Activated B cell treated with CpG ODN at 0.5 μM for 24 hours (primary cell): ENCODE measurements around the gene MPZL3. TPM values are rescaled to one million over a fixed set of nuclear protein-coding genes. Genes with fewer than 3 reads are reported as not detected.

Source experiments
- ATAC-seq: fragments of 200-7000 bp; cut with Tn5 transposase; one replicate; pipeline ENCODE4 v1.10.0; 2021; ENCODE audit warnings: low read depth, mild to moderate bottlenecking, moderate library complexity
- CTCF ChIA-PET: fragments of 350-600 bp; sonication (Branson Sonifier 250); formaldehyde crosslinking; loops from one replicate; lab custom pipeline; 2021; ENCODE audit warnings: antibody characterized with exemption; lab: Charles Lee
- POLR2A ChIA-PET: fragments of 350-600 bp; sonication (Branson Sonifier 250); formaldehyde crosslinking; loops from one replicate; lab custom pipeline; 2021; ENCODE audit warnings: antibody characterized with exemption; lab: Charles Lee
- DNase-seq: peaks from one replicate; pipeline ENCODE4 v3.0.0; 2022
- H3K27ac Mint-ChIP-seq: one replicate; pipeline ENCODE4 v1.8.0; 2020; ENCODE audit warnings: mixed read lengths
- H3K27me3 Mint-ChIP-seq: one replicate; pipeline ENCODE4 v1.8.0; 2021; ENCODE audit warnings: mixed read lengths
- H3K36me3 Mint-ChIP-seq: one replicate; pipeline ENCODE4 v1.8.0; 2021; ENCODE audit warnings: low read depth, mixed read lengths
- H3K4me1 Mint-ChIP-seq: one replicate; pipeline ENCODE4 v1.8.0; 2021; ENCODE audit warnings: mixed read lengths
- H3K4me3 Mint-ChIP-seq: one replicate; pipeline ENCODE4 v1.8.0; 2020; ENCODE audit warnings: mild to moderate bottlenecking, mixed read lengths
- H3K9me3 Mint-ChIP-seq: one replicate; pipeline ENCODE4 v1.8.0; 2020; ENCODE audit warnings: mixed read lengths
- CTCF ChIP-seq: fragments of 200-600 bp; IDR thresholded peaks from one replicate; pipeline ENCODE4 v1.8.0; 2022; ENCODE audit warnings: antibody characterized with exemption, mild to moderate bottlenecking
- intact Hi-C: fragments of 100-400 bp; cut with micrococcal nuclease; formaldehyde crosslinking; loops from one replicate; pipeline ENCODE4 v1.15.1; 2024
- total RNA-seq: library from RNA; stranded (reverse); gene quantifications from 2 replicates; pipeline ENCODE4 v1.2.3, GENCODE V29; 2022

Gene MPZL3
- total RNA-seq, 1 donor from 2014 or later = 2.9 TPM

- ChIA-PET CTCF (no interaction called here), POLR2A (no interaction called here)
- ATAC-seq (no peak), DNase-seq (no peak)
- intact Hi-C loops = no loop called here
- no peak overlapping the region for H3K4me3 Mint-ChIP-seq
- H3K27me3 Mint-ChIP-seq = peaks cover 15% of the 10 kb centered on the region
- no peaks in the 10 kb centered on the region for H3K9me3 Mint-ChIP-seq
- TF ChIP-seq CTCF = no peak
- H3K4me1 Mint-ChIP-seq = no peaks in the 10 kb centered on the region
- no peaks in the 10 kb centered on the region for H3K36me3 Mint-ChIP-seq
- no peak overlapping the region for H3K27ac Mint-ChIP-seq
Observed at GRCh38 chr11:118294053-118294452, 41.9 kb upstream of the MPZL3 start.

- intact Hi-C loops = loop anchor here (1.0 kb wide), 3 partner anchors 93 to 197 kb away; no protein-coding TSS in a partner anchor
- DNase-seq = no peak
- Mint-ChIP-seq H3K4me3 (no peak overlapping the region), H3K27ac (no peak overlapping the region), H3K9me3 (no peaks in the 10 kb centered on the region), H3K4me1 (no peaks in the 10 kb centered on the region), H3K27me3 (peaks cover 15% of the 10 kb centered on the region), H3K36me3 (no peaks in the 10 kb centered on the region)
- ChIA-PET CTCF (interaction anchor here (0.5 to 4.1 kb wide), 5 partner anchors 10 to 96 kb away, joined by 3 to 54 read pairs (median 4); no protein-coding TSS in a partner anchor), POLR2A (interaction anchor here (0.9 kb wide), 1 partner anchor 93 kb away, joined by 3 read pairs; no protein-coding TSS in a partner anchor)
- no peak for TF ChIP-seq CTCF
- no peak for ATAC-seq
Observed at GRCh38 chr11:118291477-118292135, 39.4 kb upstream of the MPZL3 start.

- Mint-ChIP-seq H3K4me1 (no peaks in the 10 kb centered on the region), H3K27ac (no peak overlapping the region), H3K9me3 (no peaks in the 10 kb centered on the region), H3K36me3 (no peaks in the 10 kb centered on the region), H3K4me3 (no peak overlapping the region), H3K27me3 (peaks cover 15% of the 10 kb centered on the region)
- CTCF ChIA-PET = interaction anchor here (0.5 to 4.1 kb wide), 5 partner anchors 9 to 96 kb away, joined by 3 to 54 read pairs (median 4); no protein-coding TSS in a partner anchor
- no peak for TF ChIP-seq CTCF
- DNase-seq = no peak
- intact Hi-C loops = loop anchor here (1.0 kb wide), 3 partner anchors 93 to 197 kb away; no protein-coding TSS in a partner anchor
- ATAC-seq = peak; percentile 37
- POLR2A ChIA-PET = interaction anchor here (0.5 to 0.9 kb wide), 2 partner anchors 33 to 92 kb away, joined by 3 read pairs; no protein-coding TSS in a partner anchor
Observed at GRCh38 chr11:118290923-118291322, 38.8 kb upstream of the MPZL3 start.

- ATAC-seq = no peak
- intact Hi-C loops = no loop called here
- no peaks in the 10 kb centered on the region for H3K9me3 Mint-ChIP-seq
- no peaks in the 10 kb centered on the region for H3K36me3 Mint-ChIP-seq
- no peak overlapping the region for H3K27ac Mint-ChIP-seq
- CTCF ChIA-PET = interaction anchor here (0.7 to 4.1 kb wide), 2 partner anchors 9 to 90 kb away, joined by 3 to 54 read pairs; no protein-coding TSS in a partner anchor
- POLR2A ChIA-PET = interaction anchor here (0.7 kb wide), 1 partner anchor 542 kb away, joined by 3 read pairs; no protein-coding TSS in a partner anchor
- H3K27me3 Mint-ChIP-seq = peaks cover 15% of the 10 kb centered on the region
- no peak for TF ChIP-seq CTCF
- no peaks in the 10 kb centered on the region for H3K4me1 Mint-ChIP-seq
- no peak for DNase-seq
- H3K4me3 Mint-ChIP-seq = no peak overlapping the region
Observed at GRCh38 chr11:118289401-118289800, 37.2 kb upstream of the MPZL3 start.

- no peak for ATAC-seq
- POLR2A ChIA-PET = interaction anchor here (0.6 kb wide), 1 partner anchor 45 kb away, joined by 3 read pairs; no protein-coding TSS in a partner anchor
Observed at GRCh38 chr11:118287006-118287405, 34.8 kb upstream of the MPZL3 start.

More at GRCh38 chr11:118287006-118287405, 34.8 kb upstream of the MPZL3 start:
- Mint-ChIP-seq H3K27ac (no peak overlapping the region), H3K27me3 (peaks cover 11% of the 10 kb centered on the region), H3K9me3 (no peaks in the 10 kb centered on the region), H3K4me3 (no peak overlapping the region), H3K36me3 (no peaks in the 10 kb centered on the region), H3K4me1 (no peaks in the 10 kb centered on the region)
- intact Hi-C loops = no loop called here
- no peak for DNase-seq
- CTCF ChIA-PET = interaction anchor here (0.7 kb wide), 1 partner anchor 9 kb away, joined by 3 read pairs; no protein-coding TSS in a partner anchor
- TF ChIP-seq CTCF = no peak
